IPS DF 6.9 (cell line): ENCODE measurements around the gene PARP3.
"Not testable (repeated sequence)": the region's sequence is repeated elsewhere in the genome, so short reads cannot be mapped to it uniquely, and the experiment has no call there.

Source experiments
- DNase-seq: peaks from one replicate; pipeline ENCODE4 v3.0.0-alpha.2; 2013; ENCODE audit warnings: low read depth, low spot score
- H3K27ac ChIP-seq: one replicate; pipeline ENCODE4 v1.5.1; 2013; ENCODE audit warnings: low read length, control low read depth
- H3K27me3 ChIP-seq: 2 replicates; pipeline ENCODE4 v1.6.1; 2013; ENCODE audit warnings: mild to moderate bottlenecking, low read length; ENCODE audit not compliant: control insufficient read depth, insufficient read depth
- H3K36me3 ChIP-seq: 2 replicates; pipeline ENCODE4 v1.6.1; 2013; ENCODE audit warnings: low read length; ENCODE audit not compliant: control insufficient read depth, insufficient read depth
- H3K4me1 ChIP-seq: 2 replicates; pipeline ENCODE4 v1.6.1; 2013; ENCODE audit warnings: low read length; ENCODE audit not compliant: control insufficient read depth, insufficient read depth
- H3K4me3 ChIP-seq: 2 replicates; pipeline ENCODE4 v1.5.1; 2013; ENCODE audit warnings: mild to moderate bottlenecking, low read length
- H3K9me3 ChIP-seq: 2 replicates; pipeline ENCODE4 v1.6.1; 2013; ENCODE audit warnings: low read length, inconsistent platforms; ENCODE audit not compliant: control insufficient read depth, insufficient read depth
- whole genome bisulfite sequencing: extraction: QIAGEN DNeasy Blood & Tissue Kit; methylation state at CpG from one replicate; pipeline ENCODE4 v1.1.7; 2013; ENCODE audit warnings: mixed read lengths, missing lambda C conversion rate; ENCODE audit not compliant: insufficient read length, insufficient coverage; 5-methylcytosine and 5-hydroxymethylcytosine counted together

PARP3 gene

GRCh38 chr3:51941798-51942602 is at the start of gene PARP3, which contains the start of gene RRP9:
PARP3 (plus strand) TSS chr3:51942363; CDS start chr3:51943356, 993 bp downstream.
RRP9 (minus strand) TSS chr3:51941904; CDS start chr3:51941867, 37 bp downstream.
- no peaks in the 10 kb centered on the region for H3K9me3 ChIP-seq
- H3K27ac ChIP-seq, result no peak within 1 kb of the TSS
- peak; percentile 98 for DNase-seq
- H3K27me3 ChIP-seq, result no peaks in the 10 kb centered on the region
- WGBS, result no CpG with 5 or more reads among the region's 67 CpGs
- peaks cover 13% of the 10 kb centered on the region for H3K36me3 ChIP-seq
- H3K4me3 ChIP-seq, result peak within 1 kb of the TSS; percentile 66
- H3K4me1 ChIP-seq, result peaks cover 4% of the 10 kb centered on the region

GRCh38 chr3:51894391-51894790 is 47.8 kb upstream of the PARP3 start:
- Histone ChIP-seq H3K4me3 (no peak overlapping the region), H3K27ac (no peak overlapping the region), H3K36me3 (no peaks in the 10 kb centered on the region), H3K27me3 (no peaks in the 10 kb centered on the region), H3K9me3 (no peaks in the 10 kb centered on the region), H3K4me1 (no peaks in the 10 kb centered on the region)
- no CpG with 5 or more reads among the region's 4 CpGs for WGBS
- DNase-seq, result no peak

- no peak for DNase-seq
- Histone ChIP-seq H3K4me1 (no peaks in the 10 kb centered on the region), H3K36me3 (no peaks in the 10 kb centered on the region), H3K4me3 (no peak overlapping the region), H3K27ac (no peak overlapping the region), H3K9me3 (no peaks in the 10 kb centered on the region), H3K27me3 (no peaks in the 10 kb centered on the region)
- no CpG with 5 or more reads among the region's 16 CpGs for WGBS
Measured at GRCh38 chr3:51894939-51895338, 47.2 kb upstream of the PARP3 start.

- Histone ChIP-seq H3K9me3 (no peaks in the 10 kb centered on the region), H3K27ac (no peak overlapping the region), H3K27me3 (no peaks in the 10 kb centered on the region), H3K4me3 (no peak overlapping the region), H3K4me1 (peaks cover 1% of the 10 kb centered on the region; the same call in 1 of the 2 replicates), H3K36me3 (no peaks in the 10 kb centered on the region)
- 100% methylated on average over 4 of the region's 10 CpGs for WGBS
- no peak for DNase-seq
Measured at GRCh38 chr3:51896607-51897305, 45.4 kb upstream of the PARP3 start.

- DNase-seq, result no peak
- WGBS, result no CpG with 5 or more reads among the region's 15 CpGs
- Histone ChIP-seq H3K36me3 (no peaks in the 10 kb centered on the region), H3K9me3 (no peaks in the 10 kb centered on the region), H3K4me3 (no peak overlapping the region), H3K27me3 (no peaks in the 10 kb centered on the region), H3K27ac (no peak overlapping the region), H3K4me1 (peaks cover 1% of the 10 kb centered on the region; the same call in 1 of the 2 replicates)
Measured at GRCh38 chr3:51897391-51897790, 44.8 kb upstream of the PARP3 start.

- H3K4me1 ChIP-seq, H3K36me3 ChIP-seq, H3K27me3 ChIP-seq, H3K4me3 ChIP-seq, DNase-seq, H3K9me3 ChIP-seq, H3K27ac ChIP-seq: not testable (repeated sequence)
- no CpG with 5 or more reads among the region's 7 CpGs for WGBS
Measured at GRCh38 chr3:51900043-51900442, 42.1 kb upstream of the PARP3 start.

- not testable (repeated sequence) for H3K4me3 ChIP-seq, H3K27ac ChIP-seq, H3K9me3 ChIP-seq, H3K36me3 ChIP-seq, H3K27me3 ChIP-seq, DNase-seq, H3K4me1 ChIP-seq
- no CpG with 5 or more reads among the region's 7 CpGs for WGBS
Measured at GRCh38 chr3:51902361-51902760, 39.8 kb upstream of the PARP3 start.

GRCh38 chr3:51904034-51904823 is 37.9 kb upstream of the PARP3 start:
- Histone ChIP-seq H3K4me3 (no peak overlapping the region), H3K36me3 (no peaks in the 10 kb centered on the region), H3K27me3 (no peaks in the 10 kb centered on the region), H3K27ac (no peak overlapping the region), H3K4me1 (peaks cover 1% of the 10 kb centered on the region; the same call in 1 of the 2 replicates), H3K9me3 (no peaks in the 10 kb centered on the region)
- DNase-seq, result no peak
- WGBS, result no CpG with 5 or more reads among the region's 2 CpGs

GRCh38 chr3:51908026-51908425 is 34.1 kb upstream of the PARP3 start:
- no CpG with 5 or more reads among the region's 4 CpGs for WGBS
- no peaks in the 10 kb centered on the region for H3K9me3 ChIP-seq

GRCh38 chr3:51916418-51916817 is 25.7 kb upstream of the PARP3 start:
- no peaks in the 10 kb centered on the region for H3K36me3 ChIP-seq
- no peak overlapping the region for H3K4me3 ChIP-seq
- H3K27me3 ChIP-seq, result no peaks in the 10 kb centered on the region
- H3K9me3 ChIP-seq, result no peaks in the 10 kb centered on the region
- H3K4me1 ChIP-seq, result no peaks in the 10 kb centered on the region
- DNase-seq, result no peak
- no CpG with 5 or more reads among the region's 5 CpGs for WGBS
- no peak overlapping the region for H3K27ac ChIP-seq

More at GRCh38 chr3:51908026-51908425, 34.1 kb upstream of the PARP3 start:
- Histone ChIP-seq H3K36me3 (no peaks in the 10 kb centered on the region), H3K4me1 (no peaks in the 10 kb centered on the region), H3K4me3 (no peak overlapping the region), H3K27me3 (no peaks in the 10 kb centered on the region), H3K27ac (no peak overlapping the region)
- DNase-seq, result no peak
